ENCODE measurements around the gene HPD.
"Not testable (repeated sequence)": the region's sequence is repeated elsewhere in the genome, so short reads cannot be mapped to it uniquely, and the experiment has no call there.

DNA sequence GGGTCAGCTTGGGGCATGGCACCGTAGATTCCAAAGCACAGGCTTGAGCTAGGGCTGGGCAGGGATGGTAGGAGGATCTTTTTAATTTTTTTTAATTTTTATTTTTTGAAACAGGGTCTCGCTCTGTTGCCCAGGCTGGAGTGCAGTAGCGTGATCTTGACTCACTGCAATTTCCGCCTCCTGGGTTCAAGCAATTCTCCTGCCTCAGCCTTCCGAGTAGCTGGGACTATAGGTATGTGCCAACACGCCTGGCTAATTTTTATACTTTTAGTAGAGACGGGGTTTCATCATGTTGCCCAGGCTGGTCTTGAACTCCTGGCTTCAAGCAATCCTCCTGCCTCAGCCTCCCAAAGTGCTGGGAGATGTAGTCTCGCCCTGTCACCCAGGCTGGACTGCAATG, 67.9 kb downstream of the HPD start:
- not testable (repeated sequence) for TF ChIP-seq POLR2AphosphoS5, POLR2A (IDR thresholded peaks at IDR 0.05)
- TF ChIP-seq, protein P1, sequence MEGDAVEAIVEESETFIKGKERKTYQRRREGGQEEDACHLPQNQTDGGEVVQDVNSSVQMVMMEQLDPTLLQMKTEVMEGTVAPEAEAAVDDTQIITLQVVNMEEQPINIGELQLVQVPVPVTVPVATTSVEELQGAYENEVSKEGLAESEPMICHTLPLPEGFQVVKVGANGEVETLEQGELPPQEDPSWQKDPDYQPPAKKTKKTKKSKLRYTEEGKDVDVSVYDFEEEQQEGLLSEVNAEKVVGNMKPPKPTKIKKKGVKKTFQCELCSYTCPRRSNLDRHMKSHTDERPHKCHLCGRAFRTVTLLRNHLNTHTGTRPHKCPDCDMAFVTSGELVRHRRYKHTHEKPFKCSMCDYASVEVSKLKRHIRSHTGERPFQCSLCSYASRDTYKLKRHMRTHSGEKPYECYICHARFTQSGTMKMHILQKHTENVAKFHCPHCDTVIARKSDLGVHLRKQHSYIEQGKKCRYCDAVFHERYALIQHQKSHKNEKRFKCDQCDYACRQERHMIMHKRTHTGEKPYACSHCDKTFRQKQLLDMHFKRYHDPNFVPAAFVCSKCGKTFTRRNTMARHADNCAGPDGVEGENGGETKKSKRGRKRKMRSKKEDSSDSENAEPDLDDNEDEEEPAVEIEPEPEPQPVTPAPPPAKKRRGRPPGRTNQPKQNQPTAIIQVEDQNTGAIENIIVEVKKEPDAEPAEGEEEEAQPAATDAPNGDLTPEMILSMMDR (IDR thresholded peaks at IDR 0.05 in 8 of 11, conservative IDR thresholded peaks at IDR 0.05 in 3 of 11) = not testable (repeated sequence)
